Measurements from ENCODE around the gene CACNA2D3. TPM values are rescaled to one million over a fixed set of nuclear protein-coding genes. Genes with fewer than 3 reads are reported as not detected.

Gene CACNA2D3
- total RNA-seq, 1 donor from 2014 or later: not detected

DNA sequence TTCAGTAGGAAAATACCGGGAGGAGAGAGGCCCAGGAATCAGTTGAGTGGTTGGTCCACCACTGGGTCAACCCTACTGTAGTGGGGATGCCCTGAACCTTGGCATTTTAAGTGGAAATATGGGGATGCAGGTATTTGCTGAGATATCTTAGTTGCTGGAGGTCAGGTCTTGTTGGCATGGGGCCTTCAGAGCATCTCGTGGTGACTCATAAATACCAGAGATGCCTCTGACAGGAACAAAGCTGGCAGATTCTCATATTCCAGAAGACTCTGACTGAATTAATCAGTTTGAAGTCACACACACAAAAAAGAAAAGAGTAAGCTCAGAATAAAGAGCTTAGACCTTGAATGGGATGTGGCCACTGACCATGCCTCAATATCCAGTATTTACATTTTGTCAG, 91.6 kb downstream of the CACNA2D3 start:
- intact Hi-C loops (cut with micrococcal nuclease): no loop called here

- intact Hi-C loops (cut with micrococcal nuclease): no loop called here
Observed at GRCh38 chr3:54214845-54215244, 92.5 kb downstream of the CACNA2D3 start.

GRCh38 chr3:54215521-54215920, 93.2 kb downstream of the CACNA2D3 start:
- intact Hi-C loops (cut with micrococcal nuclease): no loop called here

- intact Hi-C loops (cut with micrococcal nuclease): no loop called here
Observed at GRCh38 chr3:54217828-54218227, 95.5 kb downstream of the CACNA2D3 start.

- intact Hi-C loops (cut with micrococcal nuclease): no loop called here
Observed at GRCh38 chr3:54222316-54222715, 100.0 kb downstream of the CACNA2D3 start.

GRCh38 chr3:54223063-54223462, 100.7 kb downstream of the CACNA2D3 start:
- intact Hi-C loops (cut with micrococcal nuclease): no loop called here

- intact Hi-C loops (cut with micrococcal nuclease): no loop called here
Observed at GRCh38 chr3:54225841-54226528, 103.6 kb downstream of the CACNA2D3 start.

- intact Hi-C loops (cut with micrococcal nuclease): no loop called here
Observed at GRCh38 chr3:54228806-54229205, 106.5 kb downstream of the CACNA2D3 start.

- intact Hi-C loops (cut with micrococcal nuclease): no loop called here
Observed at GRCh38 chr3:54232618-54233017, 110.3 kb downstream of the CACNA2D3 start.

GRCh38 chr3:54235998-54236397, 113.6 kb downstream of the CACNA2D3 start:
- intact Hi-C loops (cut with micrococcal nuclease): no loop called here

DNA sequence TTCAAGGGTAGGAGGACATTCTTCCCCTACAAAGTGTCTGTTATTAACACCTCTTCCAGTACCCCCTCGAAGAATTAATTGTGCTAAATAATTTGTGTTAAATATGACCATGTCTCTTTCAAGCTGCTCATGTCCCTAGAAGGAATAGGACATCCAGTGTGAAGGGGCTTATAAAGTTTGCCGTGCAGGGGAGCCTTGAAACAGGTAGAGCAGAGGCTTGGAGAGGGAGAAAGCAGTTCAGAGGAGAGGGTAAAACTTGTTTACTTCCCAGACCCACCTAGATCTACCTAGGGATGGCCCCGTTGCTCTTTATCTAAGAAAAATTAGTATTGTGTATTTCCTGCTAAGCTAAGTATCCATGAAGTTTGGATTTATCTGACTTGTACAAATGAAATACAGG, 114.8 kb downstream of the CACNA2D3 start:
- intact Hi-C loops (cut with micrococcal nuclease): no loop called here

DNA sequence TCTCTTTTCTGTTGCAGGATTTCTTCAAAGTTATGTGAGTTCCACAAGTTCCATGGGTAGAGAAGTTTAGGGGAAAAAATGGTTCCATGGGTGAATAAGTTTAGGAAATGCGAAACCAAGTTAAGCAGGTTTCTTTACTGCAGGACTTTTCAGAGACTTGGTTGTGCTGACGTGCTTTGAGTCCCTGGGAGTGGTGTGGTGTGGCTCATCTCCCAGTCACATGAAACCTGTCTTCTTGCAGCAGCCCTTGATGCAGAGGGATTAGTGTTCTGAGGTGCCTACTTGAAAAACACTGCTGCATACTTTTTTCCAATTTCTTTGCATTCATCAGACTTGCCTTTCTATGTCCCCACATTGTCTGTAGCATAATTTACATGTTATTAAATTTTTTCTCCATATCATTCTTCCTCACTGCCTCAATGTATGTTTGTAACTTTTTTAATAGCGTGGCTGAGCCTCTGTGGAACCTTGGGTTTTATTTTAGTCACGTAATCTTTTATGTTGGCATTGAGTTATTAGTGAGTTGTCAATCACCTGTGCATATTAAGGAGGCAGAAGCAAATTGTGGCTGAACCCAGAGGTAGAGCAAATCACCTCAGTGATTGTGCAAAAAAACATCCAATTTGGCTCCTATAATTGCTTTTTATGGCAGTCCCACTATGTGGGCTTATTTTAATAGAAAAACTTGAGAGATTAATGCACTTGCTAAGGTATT, 115.6 kb downstream of the CACNA2D3 start:
- intact Hi-C loops (cut with micrococcal nuclease): no loop called here

GRCh38 chr3:54240309-54240708, 118.0 kb downstream of the CACNA2D3 start:
- intact Hi-C loops (cut with micrococcal nuclease): no loop called here

- intact Hi-C loops (cut with micrococcal nuclease): no loop called here
Observed at GRCh38 chr3:54243056-54243931, 120.9 kb downstream of the CACNA2D3 start.

DNA sequence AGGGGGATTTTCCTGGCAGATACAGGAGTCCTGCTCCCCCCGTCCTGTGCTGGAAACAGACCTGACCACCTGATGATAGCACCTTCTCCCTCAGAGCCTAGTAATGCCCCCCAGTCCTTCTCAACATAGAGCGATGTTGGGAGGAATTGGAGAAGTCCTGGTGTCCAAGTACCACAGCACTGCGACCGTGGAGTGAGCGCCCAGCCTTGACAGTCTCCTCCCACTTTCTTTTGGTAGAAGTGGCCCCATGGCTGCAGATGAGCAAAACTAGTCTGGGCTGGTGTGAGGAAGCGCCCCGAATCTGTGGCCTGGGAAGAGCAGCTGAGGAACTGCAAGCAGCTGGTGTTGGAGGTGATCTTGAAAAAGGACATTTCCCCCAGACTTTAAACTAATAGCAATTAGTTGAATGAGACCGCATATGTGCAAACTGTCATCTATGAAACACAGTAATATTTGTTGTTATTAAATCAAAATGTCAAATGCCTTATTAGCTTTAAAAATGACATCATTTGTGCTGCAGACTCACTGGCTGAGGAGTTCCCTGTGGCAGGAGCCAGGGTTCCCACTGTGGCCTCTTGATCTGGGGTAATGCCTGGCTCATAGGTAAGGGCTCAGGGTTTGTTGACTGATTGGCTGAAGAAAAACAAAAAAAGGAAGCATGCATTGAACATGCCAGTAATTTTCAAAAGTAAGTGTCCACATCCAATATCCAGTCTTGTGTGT, 121.8 kb downstream of the CACNA2D3 start:
- intact Hi-C loops (cut with micrococcal nuclease): no loop called here

- intact Hi-C loops (cut with micrococcal nuclease): no loop called here
Observed at GRCh38 chr3:54251705-54252104, 129.4 kb downstream of the CACNA2D3 start.

- intact Hi-C loops (cut with micrococcal nuclease): no loop called here
Observed at GRCh38 chr3:54257125-54257720, 134.9 kb downstream of the CACNA2D3 start.

DNA sequence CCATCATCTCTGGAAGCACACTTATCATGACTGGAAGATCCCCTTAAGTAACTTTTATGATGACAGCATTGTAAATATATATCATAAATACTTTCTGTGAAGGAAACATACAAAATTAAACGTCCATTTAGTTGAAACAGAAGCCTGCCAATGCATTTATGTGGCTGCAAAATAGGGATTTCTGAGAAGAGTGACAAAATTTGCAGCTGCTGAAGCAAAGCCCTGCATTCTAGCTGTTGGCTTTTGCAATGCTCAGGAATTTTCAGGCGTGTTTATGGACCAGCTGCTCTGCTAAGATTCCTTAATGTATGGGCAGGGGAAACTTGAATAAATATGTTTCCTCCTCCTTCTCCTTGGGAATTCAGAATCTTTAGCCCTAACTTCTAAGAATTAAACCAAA, 137.3 kb downstream of the CACNA2D3 start:
- intact Hi-C loops (cut with micrococcal nuclease): no loop called here

DNA sequence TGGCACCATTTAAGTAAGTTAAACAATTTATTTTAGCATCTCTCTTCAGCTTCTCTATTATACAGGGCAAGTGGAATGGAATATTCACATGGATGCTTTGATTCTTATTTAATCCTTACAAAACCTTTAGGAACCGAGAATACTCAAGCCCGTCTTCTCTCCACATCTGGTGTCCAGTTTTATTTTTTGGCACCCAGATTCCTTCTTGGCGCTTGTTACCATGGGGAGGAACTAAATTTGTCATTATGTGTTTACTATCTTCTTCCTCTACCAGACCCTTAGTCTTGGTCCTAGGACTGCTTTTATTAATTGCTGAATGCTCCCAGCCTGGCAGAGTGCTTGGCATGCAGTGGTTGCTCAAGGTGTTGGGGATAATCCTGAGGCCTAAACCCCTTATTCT, 138.8 kb downstream of the CACNA2D3 start:
- intact Hi-C loops (cut with micrococcal nuclease): no loop called here

DNA sequence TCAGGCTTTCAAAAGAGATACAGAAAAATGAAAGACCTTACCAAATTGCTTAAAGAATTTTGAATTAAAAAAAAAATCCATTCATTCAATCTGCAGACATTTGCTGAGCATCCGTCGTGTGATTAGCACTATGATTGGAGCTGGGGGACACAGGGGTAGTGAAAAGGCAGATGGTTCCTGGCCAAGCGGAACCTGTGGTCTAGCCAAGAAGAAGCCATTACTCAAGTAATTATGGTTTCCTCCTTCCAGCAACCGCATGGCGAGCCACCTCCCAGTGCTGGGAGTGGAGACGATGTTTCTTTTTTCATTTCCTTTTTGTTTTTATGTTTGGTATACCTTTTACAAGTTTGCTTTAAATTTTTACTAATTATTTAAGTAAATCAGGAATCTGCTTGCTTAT, 140.2 kb downstream of the CACNA2D3 start:
- intact Hi-C loops (cut with micrococcal nuclease): no loop called here

DNA sequence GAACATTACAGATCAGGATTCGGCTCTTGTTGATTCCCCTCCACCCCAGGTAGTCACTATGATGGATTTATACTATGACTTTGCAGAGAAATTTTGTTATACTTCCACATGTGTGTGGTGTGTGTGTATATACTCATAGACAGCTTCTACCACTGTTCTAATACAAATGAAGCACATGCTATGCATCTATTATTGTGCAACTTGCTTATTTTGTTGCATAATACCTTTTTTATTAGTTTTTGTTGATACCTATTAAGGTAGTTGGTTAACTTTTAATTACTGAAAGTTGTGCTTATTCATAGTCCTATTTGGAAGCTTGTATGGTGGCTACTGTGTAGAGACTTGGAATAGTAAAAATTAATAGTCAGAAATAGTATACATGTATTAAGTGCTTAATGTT, 140.6 kb downstream of the CACNA2D3 start:
- intact Hi-C loops (cut with micrococcal nuclease): no loop called here
